Activated gamma-delta T cell treated with Interleukin-2 at 50 U/mL for 16 hours (primary cell): ENCODE data around the gene PCBP3.
"Not testable (repeated sequence)": the region's sequence is repeated elsewhere in the genome, so short reads cannot be mapped to it uniquely, and the experiment has no call there.

Source experiments
- DNase-seq: peaks from one replicate; pipeline ENCODE4 v3.0.0-alpha.2; 2020

Gene PCBP3

DNA sequence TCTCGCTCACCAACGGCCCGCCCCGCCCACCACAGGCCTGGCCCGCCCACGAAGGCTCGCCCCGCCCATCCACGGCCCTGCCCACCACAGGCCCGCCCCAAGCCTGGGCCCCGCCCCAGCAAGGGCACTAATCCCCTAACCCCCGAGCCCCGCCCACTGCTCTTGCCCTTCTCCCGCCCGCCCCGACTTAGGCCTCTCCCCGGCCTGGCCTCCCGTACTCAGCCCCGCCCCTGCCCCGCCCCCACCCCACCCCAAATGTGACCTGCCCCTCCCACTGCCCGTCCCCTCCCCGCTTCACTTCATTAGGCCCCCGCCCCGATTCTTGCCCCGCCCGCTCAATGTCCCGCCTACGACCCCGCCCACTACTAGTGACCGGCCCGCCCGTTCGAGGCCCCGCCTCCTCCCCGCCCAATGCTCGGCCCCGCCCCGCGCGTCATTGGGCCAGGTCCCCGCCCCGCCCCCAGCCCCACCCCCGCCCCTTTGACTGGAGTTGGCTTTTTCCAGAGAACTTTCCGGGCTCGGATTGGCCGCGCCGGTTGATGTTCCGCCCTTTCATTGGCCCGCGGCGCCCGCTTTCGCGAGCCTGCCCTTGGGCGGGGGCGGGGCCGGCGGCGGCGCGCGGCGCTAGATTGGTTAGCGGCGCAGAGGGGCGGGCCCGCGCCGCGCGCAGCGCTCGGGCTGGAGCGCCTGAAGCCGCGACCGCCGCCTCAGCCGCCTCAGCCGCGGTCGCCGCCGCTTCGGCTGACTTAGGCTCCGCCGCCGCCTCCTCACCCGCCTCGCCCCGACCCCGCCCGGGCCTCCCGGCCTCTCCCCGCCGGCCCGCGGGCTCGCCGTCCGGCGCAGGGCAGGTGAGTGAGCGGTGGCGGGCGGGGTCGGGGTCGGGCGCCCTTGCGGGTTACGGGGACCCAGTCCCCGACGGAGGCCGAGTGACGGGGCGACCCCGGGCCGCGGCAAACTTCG lies at the start of gene PCBP3:
TSS of gene PCBP3 (plus strand) at position 705 of the 960 bp plus-strand sequence. CDS start 206,361 bp downstream, outside the sequence.
- DNase-seq = peak; percentile 83

DNA sequence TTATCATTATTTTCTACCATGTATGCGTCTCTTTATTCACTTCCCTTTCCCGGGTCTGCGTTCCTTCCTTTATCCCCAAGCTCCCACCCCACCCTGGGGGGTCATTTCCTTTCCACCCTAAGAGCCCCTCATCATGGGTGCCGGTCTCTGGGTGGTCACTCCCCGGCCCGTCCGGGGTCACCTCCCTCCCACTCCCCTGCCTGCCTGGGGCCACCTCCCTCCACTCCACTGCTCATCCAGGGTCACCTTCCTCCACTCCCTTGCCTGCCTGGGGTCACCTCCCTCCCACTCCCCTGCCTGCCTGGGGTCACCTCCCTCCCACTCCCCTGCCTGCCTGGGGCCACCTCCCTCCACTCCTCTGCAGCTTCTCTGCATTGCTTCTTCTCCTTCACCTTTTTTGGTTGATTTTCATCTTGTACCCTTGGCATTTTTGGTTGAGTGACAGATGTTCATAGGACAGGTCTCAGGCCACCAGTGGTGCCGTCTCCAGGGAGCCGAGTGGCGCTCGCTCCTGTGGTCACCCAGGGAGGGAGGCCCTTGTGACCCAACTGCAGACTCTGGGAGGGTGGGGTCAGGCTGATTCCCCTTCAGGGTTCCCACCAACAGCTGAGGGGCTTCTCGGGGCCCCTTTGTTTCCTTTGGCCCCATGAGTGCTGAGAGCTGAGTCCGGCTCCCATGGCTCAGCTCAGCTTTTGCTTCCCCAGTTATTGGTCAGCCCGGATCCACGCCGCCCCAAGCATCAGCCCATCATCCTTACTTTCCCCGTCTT lies 48.6 kb upstream of the PCBP3 start:
- no peak for DNase-seq

DNA sequence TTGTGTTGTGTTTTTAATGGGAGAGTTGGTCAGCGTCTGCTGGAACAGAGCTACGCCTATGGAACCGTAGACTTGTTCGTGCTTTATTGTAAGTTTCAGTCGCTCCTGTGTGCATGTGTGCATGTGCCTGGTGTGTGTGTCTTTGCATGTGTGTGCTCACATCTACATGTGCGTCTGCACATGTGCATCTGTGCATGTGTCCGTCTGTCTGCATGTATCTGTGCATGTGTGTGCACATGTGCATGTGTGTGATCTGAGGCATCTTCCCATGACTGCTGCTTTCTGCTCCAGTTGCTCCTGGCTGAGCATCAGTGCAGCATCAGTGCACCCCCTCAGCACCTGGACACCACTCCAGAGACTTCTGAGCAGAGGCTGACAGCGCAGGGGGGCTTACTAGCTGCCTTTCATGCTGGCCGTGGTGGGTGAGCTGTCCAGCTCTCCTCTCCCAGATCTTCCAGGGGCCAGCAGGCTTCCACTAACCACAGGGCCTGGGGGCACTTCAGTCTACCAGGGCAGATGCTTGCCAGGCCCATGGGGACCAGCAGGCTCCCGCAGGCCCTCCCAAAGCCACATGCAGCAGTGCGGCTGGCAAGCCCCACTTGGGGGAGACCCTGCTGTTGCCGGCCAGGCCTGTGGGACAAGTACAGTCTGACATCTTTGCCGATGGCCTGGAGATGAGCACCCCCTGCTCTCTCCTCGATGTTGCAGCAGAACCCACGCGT lies 47.8 kb upstream of the PCBP3 start:
- no peak for DNase-seq

DNA sequence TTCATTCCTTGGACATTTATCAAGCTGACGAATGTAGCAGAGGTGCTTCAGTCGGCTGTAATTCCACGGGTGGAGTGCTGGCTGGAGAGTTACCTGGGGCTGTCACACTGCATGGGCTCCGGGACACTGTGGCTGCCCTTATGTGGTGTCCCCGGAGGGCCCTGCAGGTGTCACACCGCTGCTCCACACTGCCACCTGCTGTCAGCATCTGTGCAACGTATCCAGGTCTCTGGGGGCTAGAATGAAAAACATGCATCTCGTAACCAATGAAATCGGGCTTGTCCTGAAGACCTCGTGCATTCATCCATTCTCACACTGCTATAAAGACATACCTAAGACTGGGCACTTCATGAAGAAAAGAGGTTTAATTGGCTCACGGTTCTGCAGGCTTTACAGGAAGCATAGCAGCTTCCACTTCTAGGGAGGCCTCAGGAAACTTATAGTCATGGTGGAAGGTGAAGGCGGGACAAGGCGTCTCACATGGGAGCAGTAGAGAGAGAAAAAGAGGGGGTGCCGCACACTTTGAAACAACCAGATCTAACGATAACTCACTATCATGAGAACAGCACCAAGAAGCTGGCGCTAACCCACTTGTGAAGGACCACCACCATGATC lies 46.7 kb upstream of the PCBP3 start:
- DNase-seq = peak; percentile 86

DNA sequence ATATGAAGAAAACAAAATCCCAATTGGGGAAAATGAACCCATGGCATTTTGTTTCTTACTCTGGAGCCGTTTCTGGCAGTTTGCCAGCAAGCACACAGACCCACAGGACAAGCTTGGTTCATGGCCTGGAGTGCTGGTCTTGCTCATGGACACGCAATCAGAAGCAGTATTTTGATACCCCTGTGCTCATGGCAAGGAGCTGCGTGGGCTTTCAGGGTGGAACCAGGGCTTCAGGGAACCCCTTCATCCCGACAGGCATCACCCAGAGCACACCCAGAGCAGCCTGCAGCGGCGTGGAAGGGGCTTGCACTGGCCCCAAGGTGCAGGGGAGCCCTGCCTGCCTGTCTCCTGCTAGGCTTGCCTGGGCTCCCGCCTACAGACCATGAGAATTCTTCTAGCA lies 45.4 kb upstream of the PCBP3 start:
- no peak for DNase-seq

DNA sequence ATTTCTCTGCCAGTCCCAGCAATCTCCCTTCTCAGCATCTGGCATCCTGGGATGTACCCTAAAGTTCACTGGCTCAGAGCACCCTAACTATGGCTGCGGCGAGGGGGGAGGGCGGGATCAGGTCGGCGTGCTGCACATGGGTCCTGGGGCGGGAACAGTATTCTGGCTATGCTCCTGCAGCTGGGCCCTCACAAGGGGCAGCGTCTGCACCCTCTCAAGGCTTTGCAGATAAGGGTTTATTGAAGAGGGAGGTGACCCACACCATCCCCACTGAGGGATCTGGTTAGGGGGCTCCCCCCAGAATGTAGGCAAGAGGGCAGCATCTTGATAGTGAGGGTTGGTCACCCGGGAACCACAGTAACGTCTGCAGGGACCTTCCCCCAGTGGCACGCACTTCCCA lies 44.9 kb upstream of the PCBP3 start:
- no peak for DNase-seq

DNA sequence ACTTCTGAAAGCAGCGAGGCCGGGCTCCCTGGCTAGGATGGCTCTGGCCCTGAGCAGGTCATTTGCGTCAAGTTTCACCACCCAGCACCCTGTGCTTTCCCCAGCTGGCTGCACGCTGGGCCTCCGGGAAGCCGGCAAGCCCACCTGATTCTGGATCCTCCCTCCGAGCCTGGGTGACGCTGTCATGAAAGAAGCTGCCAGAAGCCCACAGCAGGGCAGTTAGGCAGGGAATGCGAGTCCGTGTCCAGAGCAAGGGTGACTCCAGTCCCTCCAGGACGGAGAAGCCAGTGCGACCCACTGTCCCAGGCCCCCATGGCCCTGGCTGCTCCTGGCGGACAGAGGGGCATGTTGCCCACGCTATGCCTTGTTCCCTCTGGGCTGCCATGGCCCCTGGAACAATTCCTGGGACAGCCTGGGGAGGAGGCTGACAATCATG lies 44.4 kb upstream of the PCBP3 start:
- DNase-seq = no peak

DNA sequence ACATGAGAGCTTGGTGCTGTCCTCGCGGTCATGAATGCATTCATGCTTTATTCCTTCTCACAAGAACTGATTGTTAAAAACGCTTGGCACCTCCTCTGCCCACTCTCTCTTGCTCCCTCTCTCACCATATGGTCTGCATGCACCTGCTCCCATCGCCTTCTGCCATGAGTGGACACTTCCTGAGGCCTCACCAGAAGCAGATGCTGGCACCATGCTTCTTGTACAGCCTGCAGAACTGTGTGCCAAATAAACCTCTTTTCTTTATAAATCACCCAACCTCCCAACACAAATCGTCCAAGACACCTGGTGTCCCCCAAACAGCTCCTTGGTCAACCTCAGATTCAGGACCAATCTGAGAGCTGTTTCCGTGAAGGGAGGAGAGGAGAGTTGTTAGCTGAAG lies 43.3 kb upstream of the PCBP3 start:
- no peak for DNase-seq

DNA sequence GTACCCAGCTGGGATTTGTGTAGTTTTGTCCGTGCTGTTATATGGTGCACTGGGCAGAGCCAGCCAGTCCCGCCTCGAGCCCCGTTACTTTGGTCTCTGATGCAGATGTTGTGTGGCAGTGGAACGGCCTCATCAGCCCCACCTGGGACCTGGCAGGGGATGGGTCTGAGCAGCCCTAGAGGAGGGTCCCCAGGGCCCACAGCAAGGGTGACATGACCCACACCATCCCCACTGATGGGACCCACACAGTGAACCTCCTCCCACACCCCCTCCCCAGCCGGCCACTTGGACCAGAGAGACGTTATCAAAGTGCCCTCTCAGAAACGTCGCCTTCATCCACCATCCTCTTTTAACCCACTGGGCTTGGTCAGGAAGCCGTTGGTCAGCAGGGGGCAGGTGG lies 42.0 kb upstream of the PCBP3 start:
- DNase-seq = no peak

DNA sequence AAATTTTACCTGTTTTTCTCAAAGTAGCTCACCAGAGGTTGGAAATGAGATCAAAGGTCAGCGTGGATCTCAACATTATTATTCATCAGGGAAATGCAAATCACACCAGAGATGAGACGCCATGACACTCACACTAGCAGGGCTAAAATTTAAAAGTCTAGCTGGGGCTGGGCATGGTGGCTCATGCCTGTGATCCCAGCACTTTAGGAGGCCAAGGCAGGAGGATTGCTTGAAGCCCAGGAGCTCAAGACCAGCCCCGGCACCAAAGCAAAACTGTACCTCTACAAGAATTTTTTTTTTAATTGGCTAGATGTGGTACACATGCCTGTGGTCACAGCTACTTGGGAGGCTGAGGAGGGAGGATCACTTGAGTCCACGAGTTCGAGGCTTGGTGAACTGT lies 41.4 kb upstream of the PCBP3 start:
- no peak for DNase-seq

DNA sequence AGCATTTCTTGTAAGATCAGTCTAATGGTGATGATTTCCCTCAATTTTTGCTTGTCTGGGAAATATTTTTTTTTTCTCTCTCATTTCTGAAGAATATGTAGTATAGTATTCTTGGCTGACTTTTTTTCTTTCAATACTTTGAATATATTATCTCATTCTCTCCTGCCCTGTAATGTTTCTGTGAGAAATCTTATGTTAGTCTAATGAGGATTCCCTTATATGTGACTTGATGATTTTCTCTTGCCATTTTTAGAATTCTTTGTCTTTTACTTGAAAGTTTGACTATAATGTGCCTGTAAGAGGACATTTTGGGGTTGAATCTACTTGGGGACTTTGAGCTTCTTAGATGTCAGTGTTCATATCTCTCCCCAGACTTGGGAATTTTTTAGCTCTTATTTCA lies 40.0 kb upstream of the PCBP3 start:
- DNase-seq = no peak

DNA sequence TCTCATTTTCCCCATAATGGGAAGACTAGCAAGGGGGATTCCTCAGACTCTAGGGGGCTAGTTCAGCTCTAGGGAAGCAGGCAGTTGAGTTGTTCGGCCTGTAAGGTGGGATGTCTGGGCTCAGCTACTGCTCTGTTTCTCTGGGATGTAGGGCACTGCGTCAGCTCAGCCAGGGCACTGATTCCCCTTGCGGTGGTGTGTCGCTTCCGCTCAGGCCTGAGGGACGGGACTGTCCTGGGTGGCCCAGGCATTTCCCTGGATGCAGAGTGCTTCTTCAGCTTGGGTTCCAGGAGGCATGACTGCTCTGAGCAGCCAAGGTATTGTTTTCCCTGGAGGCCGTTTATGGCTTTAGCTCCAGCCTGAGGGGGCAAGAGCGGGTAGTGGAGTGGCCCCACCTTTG lies 38.8 kb upstream of the PCBP3 start:
- not testable (repeated sequence) for DNase-seq

DNA sequence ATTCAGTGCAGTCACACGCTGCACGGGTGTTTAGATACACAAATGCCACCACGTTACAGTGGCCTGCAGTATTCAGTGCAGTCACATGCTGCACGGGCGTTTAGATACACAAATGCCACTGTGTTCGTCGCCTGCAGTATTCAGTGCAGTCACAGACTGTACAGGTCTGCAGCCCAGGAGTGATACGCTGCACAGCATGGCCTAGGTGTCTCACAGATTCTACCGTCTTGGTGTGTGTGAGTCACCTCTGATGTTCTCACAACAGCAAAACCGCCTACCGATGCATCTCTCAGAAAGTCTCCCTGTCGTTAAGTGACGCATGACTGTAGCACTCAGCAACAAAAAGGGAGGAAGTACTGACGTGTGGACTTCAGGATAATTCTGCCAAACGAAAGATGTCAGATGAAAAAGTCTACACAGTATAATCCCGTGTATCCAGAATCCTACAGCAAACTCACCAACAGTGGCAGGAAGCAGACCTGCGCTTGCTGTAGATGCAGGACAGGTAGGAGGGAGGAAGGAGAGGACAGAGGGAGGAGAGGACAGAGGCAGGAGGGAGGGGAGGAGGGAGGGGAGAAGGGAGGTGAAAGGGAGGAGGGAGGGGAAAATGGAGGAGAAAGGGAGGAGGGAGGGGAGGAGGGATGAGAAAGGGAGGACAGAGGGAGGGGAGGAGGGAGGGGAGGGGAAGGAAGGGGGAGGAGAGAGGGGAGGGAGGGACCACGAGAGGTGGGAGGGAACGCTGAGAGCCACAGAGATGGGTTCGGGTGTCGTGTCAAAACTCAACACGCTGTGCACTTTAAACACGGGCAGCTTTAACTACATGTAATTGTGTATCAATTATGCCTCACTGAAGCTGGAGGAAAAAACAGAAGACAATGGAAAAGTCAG lies 36.3 kb upstream of the PCBP3 start:
- DNase-seq = peak; percentile 26

DNA sequence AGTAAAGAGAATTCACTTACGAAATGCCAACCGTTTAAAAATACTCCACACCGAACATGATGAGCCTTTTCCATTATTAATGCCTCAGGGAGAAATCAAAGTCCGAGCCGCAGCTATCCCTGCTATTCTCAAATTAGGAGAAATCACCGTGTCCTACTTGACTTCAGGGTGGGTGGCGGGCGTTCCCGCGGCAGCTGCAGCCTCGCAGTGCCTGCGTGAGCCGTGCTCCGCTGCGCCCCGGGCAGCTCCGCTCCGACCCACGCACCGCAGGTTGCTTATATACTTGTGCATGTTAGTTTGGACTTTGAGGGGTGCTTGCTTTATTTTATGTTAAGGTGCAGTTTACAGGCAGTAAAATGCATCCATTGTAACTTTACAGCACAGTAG lies 35.6 kb upstream of the PCBP3 start:
- DNase-seq = no peak

DNA sequence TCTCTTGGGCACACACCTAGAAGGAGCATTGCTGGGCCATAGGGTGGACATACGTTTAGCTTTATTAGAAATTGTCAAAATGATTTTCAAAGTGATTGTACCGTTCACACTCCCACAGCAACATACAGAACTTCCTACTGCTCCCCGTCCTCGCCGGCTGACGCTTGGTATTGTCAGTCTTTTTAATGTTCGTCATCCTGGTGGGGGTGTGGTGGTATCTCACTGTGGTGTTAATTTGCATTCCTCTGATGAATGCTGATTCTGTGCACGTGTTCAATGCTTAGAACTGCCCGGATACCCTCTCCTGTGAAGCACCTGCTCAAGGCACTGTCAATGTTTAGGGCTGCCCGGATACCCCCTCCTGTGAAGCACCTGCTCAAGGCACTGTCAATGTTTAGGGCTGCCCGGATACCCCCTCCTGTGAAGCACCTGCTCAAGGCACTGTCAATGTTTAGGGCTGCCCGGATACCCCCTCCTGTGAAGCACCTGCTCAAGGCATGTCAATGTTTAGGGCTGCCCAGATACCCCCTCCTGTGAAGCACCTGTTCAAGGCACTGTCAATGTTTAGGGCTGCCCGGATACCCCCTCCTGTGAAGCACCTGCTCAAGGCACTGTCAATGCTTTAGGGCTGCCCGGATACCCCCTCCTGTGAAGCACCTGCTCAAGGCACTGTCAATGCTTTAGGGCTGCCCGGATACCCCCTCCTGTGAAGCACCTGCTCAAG lies 34.6 kb upstream of the PCBP3 start:
- not testable (repeated sequence) for DNase-seq

DNA sequence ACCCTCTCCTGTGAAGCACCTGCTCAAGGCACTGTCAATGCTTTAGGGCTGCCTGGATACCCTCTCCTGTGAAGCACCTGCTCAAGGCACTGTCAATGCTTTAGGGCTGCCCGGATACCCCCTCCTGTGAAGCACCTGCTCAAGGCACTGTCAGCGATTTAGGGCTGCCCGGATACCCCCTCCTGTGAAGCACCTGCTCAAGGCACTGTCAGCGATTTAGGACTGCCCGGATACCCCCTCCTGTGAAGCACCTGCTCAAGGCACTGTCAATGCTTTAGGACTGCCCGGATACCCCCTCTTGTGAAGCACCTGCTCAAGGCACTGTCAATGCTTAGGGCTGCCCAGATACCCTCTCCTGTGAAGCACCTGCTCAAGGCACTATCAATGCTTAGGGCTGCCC lies 33.9 kb upstream of the PCBP3 start:
- not testable (repeated sequence) for DNase-seq

DNA sequence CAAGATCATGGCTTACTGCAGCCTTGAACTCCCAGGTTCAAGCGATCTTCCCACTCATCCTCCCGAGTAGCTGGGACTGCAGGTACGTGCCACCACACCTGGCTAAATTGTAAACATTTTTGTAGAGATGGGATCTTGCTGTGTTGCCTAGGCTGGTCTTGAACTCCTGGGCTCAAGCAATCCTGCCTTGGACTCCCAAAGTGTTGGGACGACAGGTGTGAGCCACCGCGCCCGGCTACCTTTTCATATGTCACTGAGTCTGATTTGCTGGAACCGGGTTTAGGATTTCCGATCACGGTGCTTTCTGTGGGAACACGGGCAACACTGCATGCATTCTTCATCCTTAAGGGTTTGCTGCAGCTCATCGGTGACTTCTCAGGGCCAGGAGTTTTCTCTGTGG lies 32.2 kb upstream of the PCBP3 start:
- DNase-seq = no peak

DNA sequence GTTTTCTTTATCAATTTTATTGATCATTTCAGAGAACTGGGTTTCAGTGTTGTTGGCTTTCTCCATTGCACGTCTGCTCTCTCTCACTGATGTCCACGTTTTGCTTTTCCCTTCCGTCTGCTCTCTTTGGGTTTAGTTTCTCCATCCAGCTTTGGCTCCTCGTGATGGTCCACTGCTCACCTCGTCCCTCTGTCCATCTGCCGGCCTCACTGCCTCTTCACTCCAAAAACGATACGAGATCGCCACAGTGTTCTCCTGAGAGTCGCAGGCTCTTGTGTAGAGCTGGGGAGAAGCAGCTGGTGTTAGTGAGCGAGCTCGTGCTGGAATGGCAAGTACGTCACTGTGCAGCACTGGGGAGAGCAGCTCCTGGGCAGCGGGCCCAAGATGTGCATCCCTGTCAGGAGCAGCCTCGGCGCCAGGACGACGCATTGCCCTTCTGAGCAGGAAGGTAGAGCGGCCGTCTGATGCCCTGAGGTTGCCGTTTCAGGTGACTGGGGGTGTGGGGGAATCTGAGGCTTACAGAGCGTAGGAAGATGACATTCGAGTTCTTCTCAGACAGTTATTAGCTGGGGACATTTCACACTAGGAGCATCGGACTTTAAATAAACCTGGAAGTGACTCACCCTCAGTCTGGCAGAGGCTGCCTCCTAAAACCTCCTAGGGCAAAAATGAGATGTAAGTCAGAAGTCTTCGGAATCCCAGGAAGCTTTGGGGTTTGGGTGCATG lies 31.4 kb upstream of the PCBP3 start:
- no peak for DNase-seq

DNA sequence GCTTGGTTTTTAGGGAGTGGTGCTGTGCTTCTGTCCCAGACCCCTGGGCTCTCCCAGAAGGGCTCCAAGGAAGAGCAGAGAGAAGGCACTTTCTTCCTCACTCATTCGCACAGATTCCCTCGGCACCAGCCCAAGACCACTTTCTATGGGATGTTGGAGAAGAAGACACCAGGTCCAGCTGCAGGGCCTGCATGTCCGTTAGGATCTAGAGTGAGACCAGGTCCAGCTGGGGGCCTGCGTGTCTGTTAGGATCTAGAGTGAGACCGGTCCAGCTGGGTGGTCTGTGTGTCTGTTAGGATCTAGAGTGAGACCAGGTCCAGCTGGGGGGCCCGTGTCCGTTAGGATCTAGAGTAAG lies 30.9 kb upstream of the PCBP3 start:
- not testable (repeated sequence) for DNase-seq

DNA sequence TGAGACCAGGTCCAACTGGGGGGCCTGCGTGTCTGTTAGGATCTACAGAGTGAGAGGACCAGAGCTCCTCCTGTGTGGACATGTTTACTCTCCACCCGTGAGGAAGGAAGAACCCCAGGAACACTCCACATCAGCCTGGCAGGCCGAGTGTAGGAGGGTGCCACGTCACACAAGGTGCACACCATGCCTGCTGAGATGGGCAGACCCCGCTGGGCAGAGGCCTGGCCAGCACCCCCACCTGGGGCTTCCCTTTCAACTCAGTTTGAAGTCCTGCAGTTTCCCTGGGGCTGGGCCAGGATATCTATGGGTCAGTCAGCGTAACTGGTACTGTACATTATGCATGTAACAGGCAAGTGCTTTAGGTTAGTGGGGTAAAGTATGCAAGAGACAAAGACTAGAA lies 30.1 kb upstream of the PCBP3 start:
- no peak for DNase-seq
